Right ventricle myocardium superior (tissue), 1 donor: Measurements from ENCODE around the gene SIX5. TPM values are rescaled to one million over a fixed set of nuclear protein-coding genes. Genes with fewer than 3 reads are reported as not detected.
"Not testable (repeated sequence)": the region's sequence is repeated elsewhere in the genome, so short reads cannot be mapped to it uniquely, and the experiment has no call there.

Experiments used
- ATAC-seq: fragments of 200-7000 bp; cut with Tn5 transposase; one replicate; pipeline ENCODE4 v1.9.1; 2020; ENCODE audit warnings: mild to moderate bottlenecking; ENCODE audit not compliant: poor library complexity
- DNase-seq: peaks from one replicate; pipeline ENCODE4 v3.0.0-alpha.2; 2020
- intact Hi-C: fragments of 100-400 bp; cut with DNase I; formaldehyde crosslinking; loops from one replicate; pipeline ENCODE4 v1.11.2; 2022
- total RNA-seq: library from RNA; stranded (reverse); fragmentation: NEBNext Ultra II Directional; extraction: Animal tissue kit (Norgen Biotek cat#: 25700); gene quantifications from one replicate; pipeline ENCODE4 v1.2.1, GENCODE V29; 2021
- donor health status: DM: no; HTN: yes; CAD: no; lungs with severe emphysema.

SIX5 gene
- total RNA-seq, 1 donor from 2014 or later, result 22.0 TPM

DNA sequence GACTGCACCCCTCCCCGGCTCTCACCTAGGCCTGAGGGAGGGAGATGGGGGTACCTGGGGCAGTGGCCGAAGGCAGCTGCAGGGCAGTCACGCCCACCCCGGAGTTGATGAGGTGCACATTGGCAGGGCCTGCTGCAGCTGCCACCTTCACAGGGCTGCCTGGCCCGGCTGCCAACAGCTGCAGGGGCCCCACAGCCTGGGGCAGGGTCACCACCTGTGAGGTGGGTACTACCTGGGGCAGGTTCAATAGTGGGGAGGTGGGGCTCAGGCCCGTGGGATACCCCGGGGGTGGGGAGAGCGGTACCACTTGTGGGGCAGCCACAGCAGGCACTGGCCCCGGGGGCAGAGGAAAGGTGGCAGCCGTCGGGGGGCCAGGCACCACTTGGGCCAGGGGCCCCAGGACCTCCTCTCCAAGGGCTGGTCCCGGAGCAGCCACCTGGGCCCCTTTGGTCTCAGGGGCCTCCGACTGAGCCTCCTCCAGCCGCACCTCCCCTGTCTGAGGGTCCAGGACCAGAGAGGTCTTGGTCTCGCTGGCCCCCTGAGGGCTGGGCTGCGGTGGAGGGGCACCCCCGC lies 2.7 kb downstream of the SIX5 start:
- intact Hi-C loops, result loop anchor here (5.0 kb wide), 2 partner anchors 36 to 49 kb away; no protein-coding TSS in a partner anchor
- DNase-seq, result peak; percentile 53
- ATAC-seq, result no peak

DNA sequence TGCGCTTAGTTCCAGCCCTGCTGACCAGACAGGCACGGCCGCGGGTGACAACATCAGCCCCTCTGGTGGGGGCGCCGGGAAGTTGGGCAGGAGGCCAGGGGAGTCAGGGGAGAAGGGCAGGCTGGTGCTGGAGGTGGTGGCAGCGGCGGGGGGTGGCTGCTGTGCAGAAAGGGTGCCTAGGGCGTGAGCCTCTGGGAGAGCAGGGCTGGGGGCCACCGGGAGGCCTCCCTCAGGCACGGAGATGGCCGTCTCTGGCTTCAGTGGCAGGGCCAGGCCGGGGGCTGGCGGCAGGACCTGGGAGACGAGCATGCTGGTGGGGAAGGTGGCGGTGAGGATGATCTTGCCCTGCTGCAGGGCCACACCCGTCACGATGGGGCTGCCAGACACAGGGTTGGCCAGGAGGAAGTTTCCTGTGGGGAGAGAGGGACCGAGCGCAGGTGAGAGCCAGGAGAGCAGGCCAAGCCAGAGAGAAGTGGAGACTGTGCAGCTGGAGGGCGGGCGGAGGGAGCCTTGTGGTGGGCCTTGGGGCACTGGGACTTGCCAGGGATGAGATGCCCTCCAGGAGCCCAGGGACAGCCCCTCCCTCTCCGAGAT lies 3.3 kb downstream of the SIX5 start:
- DNase-seq, result peak; percentile 52
- intact Hi-C loops, result loop anchor here (5.0 kb wide), 2 partner anchors 37 to 48 kb away; no protein-coding TSS in a partner anchor
- no peak for ATAC-seq

DNA sequence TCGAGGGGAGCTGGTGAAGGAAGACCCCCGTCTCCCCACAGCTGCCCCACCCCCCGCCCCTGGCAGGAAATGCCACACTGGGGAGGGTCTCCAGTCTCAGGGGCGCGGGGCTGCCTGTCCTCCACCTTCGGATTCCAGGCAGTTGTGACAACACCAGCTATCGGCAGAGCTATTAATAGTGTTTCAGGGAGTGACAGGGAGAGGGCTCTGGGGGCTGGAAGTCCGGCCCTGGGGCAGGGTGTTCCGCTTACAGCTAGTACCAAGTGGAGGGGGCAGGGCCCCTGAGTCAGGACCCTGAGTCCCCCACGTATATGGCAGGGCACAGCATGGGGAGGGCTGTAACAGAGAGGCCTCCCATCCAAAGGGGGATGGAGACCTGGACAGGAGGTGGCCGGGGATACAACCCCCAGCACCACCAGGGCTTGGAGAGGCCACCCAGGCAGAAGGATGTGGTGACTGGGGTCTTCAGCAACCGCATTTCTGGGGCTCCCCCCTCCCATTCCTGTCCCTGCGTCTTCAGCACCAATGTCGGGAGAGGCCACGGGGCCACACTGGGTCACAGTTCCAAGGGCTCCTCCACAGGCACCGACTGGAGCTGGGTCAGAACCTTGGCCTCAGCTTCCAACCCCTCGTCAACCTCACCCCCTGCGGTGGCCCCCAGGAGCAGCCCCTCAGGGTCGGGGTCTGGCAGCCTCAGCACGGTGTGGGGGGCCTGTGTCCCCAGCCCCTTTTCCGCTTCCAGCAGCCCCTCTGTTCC lies 3.9 kb downstream of the SIX5 start:
- DNase-seq, result peak; percentile 76
- ATAC-seq, result peak; percentile 21
- intact Hi-C loops, result loop anchor here (5.0 kb wide), 2 partner anchors 37 to 48 kb away; no protein-coding TSS in a partner anchor

DNA sequence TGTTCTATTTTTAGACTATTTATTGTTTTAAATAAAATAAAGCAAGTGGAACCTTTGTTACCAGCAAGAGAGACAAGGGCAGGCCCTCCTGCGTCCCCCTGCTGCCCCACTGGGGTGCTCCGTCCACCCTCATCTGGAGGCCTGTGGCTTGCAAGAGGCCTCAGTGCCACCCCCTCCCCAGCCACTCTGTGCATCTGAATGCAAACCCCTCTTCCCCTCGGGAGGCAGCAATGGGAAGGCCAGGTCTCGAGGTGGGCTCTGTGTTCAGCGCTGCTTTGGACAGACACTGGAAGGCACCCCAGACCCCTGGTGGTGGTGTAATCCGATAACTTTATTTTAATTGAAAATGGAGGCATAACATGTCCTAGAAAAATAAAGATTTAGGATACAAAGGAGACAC lies 4.6 kb downstream of the SIX5 start:
- ATAC-seq, result no peak
- intact Hi-C loops, result no loop called here
- no peak for DNase-seq

DNA sequence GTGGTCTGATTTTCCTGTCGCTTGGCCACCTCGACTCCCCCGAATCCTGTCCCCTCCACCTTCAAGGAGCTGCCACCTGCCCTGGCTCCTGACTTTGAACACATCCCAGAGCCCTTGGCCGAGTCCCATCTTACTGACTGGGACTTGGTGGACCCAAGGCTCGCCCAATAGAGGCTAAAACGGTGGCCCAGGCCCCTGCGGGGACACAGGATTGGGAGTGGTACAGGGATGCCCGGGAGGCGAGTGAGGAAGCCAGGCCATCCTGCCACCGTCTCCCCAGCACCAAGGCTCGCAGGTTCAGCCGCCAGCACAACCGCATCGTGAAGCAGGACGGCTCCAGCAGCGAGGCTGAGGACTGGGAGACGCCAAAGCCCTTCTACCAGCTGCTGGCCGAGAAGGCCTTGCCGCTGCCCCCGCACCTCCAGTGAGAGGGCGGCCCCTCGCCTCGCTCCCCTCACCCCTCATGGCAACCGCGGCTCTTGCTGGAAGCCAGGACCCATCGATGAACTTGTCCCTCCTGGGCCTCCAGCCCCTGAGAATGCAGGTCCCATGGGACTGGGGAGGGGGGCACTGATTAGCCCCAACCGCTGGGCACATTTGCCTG lies 5.3 kb downstream of the SIX5 start:
- ATAC-seq (no peak), DNase-seq (no peak)
- intact Hi-C loops, result no loop called here

DNA sequence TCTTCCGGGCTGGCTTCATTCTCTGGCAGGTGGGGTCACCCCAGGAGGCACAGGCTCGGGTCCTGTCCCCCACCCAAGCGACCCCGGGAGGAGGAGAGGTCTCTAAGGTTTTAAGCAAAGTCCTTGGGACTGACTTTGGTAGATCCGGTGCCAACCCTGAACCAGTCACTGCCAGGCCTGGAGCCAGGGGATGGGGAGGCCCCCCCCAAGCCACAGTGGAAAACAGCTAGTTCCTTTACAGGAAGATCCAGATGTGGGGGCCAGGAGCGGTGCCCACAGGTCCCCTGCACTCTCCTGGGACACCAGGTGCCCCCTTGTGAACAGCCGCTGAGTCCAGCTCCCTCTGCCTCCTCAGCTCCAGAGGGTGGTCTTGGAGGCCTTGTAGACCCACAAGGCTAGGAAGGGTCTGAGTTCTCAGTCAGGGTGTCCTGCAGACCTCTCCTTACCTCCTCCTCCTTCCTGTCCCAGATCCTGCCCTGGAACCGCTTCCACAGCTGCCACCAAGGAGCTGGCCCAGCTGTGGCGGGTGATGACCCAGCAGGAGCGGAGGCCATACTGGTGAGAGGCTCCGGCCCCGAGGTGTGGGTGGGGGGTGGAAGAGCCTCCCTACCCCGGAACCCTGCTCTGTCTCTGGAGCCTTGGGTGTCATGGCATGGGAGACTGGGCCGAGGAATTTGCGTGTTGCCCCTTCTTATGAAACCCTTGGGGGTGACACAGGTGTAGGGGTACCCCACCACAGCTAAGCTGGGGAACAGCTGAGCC lies 6.0 kb downstream of the SIX5 start:
- intact Hi-C loops, result no loop called here
- DNase-seq (no peak), ATAC-seq (no peak)

DNA sequence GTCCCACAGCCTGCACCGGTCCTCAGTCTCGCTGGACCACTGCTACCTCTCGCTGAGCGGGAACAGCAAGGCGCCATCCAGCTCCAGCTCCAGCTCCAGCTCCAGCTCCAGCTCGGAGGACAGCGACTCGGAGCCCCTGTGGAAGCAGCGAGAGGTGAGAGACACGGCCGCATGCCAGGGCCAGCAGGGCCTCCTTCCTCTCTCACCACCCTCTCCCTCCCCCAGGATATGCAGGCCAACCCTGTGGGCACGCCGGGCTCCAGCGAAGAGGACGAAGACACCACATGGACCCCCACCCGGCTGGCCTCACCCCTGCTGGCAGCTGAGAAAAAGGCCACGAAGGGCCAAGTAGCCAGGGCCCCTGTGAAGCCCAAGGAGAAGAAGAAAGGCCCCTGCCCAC lies 7.3 kb downstream of the SIX5 start:
- intact Hi-C loops, result no loop called here
- DNase-seq, result no peak
- no peak for ATAC-seq

DNA sequence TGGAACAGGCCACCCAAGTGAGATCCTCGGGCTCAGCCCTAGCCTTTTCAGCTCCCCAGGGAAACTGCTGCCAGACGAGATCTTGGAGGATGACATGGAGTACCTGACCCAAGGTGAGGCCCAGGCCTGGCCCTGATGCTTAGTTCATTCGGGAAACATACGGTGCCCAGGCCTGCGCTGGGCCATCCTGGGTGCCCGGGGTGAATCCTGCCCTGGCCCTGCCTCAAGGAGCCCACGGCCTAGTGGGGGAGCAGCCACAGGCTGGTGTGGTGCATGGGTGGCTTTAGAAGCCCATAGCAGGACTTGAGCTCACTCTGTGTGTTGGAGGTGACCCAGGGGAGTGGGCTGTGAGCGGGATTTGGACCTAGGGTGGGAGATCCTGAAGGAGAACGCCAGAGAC lies 10.1 kb downstream of the SIX5 start:
- DNase-seq, result no peak
- intact Hi-C loops, result no loop called here
- ATAC-seq, result no peak

DNA sequence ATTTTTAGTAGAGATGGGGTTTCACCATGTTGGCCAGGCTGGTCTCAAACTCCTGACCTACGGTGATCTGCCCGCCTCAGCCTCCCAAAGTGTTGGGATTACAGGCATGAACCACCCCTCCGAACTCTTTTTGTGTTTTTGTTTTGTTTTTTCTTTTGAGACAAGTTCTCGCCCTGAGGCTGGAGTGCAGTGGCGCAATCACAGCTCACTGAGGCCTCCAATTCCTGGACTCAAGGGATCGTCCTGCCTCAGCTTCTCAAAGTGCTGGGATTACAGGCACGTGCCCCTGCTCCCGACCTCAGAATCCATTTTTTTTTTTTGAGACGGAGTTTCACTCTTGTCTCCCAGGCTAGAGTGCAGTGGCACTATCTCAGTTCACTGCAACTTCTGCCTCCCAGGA lies 11.4 kb downstream of the SIX5 start:
- no peak for DNase-seq
- ATAC-seq, result no peak
- intact Hi-C loops, result no loop called here

DNA sequence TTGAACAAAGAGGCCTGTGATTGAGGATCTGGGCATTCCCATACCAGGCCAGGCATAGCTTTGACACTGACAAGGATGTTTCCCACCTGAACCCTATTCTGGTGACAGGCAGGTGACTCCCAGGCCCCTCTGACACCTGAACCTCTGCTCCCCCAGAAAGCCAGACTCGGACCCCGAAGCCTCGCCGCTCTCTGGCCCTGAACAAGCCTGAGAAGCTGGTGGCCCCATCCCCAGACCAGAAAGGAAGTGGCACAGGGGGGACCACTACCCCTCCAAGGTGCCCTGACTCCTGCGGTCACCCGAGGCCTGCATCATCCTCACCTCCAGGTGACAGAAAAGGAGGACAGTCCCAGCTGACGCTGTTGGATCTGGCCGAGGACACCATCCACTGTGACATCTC lies 14.7 kb downstream of the SIX5 start:
- no peak for ATAC-seq
- intact Hi-C loops, result no loop called here
- DNase-seq, result no peak

DNA sequence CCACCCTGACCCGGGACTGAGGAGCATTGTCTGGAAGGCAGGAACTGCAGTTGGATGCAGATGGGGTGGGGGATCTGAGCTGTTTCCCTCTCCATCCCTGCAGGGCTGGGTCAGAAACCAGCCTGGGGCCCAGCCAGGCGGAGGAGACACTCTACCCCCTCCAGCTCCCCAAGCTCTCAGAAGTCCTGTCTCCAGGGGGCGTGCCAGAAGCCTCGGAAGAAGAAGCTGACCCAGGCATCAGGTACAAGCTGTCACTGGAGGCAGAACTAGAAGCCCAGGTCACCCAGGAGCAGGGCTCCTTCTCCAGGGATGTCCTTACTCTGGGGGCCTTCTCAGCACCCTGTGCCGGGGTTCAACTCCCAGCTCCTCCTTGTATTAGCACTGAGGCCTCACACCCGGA lies 15.5 kb downstream of the SIX5 start:
- ATAC-seq, result no peak
- intact Hi-C loops, result no loop called here

DNA sequence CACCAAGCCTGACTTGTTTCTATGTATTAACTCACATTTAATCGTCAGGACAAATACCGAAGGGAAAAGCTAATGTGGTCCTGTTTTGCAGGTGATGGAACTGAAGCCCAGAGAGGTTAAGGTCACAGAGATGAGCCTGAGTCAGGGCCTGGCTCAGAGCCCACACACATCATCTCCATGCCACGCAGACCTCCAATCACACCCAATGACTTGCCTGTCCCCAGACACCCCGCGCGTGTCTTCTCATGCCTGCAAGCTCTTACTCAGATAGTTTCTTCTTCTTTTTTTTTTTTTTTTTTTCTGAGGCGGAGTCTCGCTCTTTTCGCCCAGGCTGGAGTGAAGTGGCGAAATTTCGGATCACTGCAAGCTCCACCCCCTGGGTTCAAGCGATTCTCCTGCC lies 16.4 kb downstream of the SIX5 start:
- intact Hi-C loops, result no loop called here
- ATAC-seq, result no peak

More for the DNA sequence above, 15.5 kb downstream of the SIX5 start:
- DNase-seq, result no peak

DNA sequence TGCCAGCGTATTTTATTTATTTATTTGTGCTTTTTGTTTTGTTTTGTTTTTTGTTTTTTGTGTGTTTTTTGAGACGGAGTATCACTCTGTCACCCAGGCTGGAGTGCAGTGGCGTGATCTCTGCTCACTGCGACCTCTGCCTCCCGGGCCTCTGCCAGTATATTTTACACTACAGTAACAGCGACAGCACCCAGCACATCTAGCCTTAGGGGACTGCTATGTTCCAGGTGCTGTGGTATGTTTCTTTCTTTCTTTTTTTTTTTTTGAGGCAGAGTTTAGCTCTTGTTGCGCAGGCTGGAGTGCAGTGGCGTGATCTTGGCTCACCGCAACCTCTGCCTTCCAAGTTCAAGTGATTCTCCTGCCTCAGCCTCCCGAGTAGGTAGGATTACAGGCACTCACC lies 17.6 kb downstream of the SIX5 start:
- DNase-seq, ATAC-seq, intact Hi-C loops: not testable (repeated sequence)

More for the DNA sequence above, 16.4 kb downstream of the SIX5 start:
- no peak for DNase-seq

DNA sequence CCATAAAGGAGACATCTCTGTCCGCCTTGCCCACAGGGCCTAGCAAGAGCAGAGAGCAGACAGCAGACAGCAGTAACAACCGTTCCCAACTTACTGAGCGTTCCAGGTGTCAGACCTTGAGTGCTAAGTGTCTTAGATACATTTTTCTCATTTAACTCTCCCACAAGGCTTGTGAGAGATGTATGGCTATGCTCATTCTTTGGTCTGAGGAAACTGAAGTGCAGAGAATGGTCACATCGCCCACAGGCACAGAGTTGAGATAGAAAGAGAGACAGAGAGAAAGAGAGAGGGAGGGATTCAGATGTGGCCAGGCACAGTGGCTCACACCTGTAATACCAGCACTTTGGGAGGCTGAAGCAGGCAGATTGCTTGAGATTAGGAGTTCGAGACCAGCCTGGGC lies 21.5 kb downstream of the SIX5 start:
- ATAC-seq (no peak), DNase-seq (no peak)
- intact Hi-C loops, result no loop called here

DNA sequence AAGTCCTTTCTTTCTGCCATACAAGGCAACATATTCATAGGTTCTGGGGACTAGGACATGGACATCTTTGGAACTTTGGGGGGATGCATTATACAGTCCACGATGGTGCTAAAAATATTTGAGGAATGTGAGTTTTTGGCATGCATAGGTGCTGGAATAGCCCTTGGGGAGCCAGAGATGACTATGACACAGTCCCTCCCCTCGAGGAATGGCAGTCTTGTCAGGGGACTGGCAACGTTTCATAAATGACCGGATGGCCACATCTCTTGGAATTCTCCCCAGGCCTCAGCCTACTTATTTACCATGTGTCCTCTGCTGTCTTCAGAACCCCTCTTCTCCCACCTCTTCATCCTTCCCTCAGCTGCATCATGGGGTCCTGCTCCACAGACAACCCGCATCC lies 22.2 kb downstream of the SIX5 start:
- no peak for ATAC-seq
- DNase-seq, result no peak
- intact Hi-C loops, result no loop called here

DNA sequence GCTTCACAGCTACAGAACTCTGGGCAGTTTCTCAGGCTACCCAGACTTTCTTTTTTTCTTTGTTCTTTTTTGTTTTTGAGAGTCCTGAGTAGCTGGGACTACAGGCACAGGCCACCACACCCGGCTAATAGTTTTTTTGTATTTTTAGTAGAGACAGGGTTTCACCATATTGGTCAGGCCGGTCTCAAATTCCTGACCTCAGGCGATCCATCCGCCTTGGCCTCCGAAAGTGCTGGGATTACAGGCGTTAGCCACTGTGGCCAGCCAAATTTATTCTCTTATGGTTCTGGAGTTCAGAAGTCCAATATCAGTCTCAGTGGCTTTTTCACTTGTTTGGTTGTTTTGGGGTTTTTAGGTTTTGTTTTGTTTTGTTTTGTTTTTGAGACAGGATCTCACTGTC lies 23.4 kb downstream of the SIX5 start:
- DNase-seq, result no peak
- no peak for ATAC-seq
- intact Hi-C loops, result no loop called here

DNA sequence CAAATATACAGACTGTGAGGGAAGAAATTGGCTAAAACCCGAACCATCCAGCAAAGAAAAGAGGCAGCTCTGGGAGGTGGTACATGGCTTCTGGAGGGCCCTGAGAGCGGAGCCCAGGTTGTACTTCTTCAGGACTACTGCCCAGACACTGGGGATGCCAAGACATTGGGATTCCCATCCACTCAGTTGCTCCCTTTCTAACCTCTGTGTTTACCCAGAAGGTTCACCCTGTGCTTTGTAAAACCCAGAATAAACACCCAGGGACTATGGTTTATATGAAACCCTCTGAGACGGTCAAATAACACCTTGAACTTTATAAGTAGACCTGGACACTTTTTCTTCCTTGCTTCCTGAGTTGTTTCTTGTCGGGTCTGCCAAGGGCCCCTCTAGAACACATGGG lies 26.1 kb downstream of the SIX5 start:
- ATAC-seq (no peak), DNase-seq (no peak)

DNA sequence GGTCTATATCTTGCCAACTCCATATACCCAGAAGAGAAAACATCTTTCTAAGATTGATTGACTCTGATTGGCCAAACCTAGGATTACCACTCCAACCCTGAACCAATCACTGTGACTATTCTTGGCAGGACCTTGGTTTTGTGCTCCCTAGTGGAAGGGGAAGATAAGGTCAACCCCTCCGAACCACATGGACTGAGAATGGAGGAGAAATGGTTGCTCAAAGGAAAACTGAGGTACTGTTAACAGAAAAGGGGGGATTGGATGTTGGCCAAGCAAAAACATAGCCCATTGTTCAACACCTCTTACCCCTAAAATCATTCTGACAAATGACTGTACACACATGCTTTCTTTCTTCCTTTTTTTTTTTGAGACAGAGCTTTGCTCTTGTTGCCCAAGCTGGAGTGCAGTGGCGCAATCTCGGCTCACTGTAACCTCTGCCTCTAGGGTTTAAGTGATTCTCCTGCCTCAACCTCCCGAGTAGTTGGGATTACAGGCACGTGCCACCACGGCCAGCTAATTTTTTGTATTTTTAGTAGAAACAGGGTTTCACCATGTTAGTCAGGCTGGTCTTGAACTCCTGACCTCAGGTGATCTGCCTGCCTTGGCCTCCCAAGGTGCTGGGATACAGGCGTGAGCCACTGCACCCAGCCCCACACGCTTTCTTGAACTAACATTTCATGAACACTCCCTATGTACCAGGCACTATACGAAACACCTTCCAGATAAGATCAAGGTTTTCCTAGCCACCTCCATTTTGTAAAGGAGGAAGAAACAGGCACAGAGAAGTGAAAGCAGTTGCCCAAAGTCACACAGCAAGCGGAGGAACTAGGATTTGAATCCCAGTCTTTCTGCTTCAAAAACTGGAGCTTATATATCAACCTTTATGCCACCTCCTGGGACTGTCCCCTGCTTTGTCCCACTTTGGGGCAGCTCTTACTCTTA lies 29.3 kb downstream of the SIX5 start:
- ATAC-seq (no peak), DNase-seq (no peak)
- intact Hi-C loops, result no loop called here

More for the DNA sequence above, 26.1 kb downstream of the SIX5 start:
- intact Hi-C loops, result no loop called here
